ENCODE measurements around the gene MCF2L. TPM values are rescaled to one million over a fixed set of nuclear protein-coding genes. Genes with fewer than 3 reads are reported as not detected.

MCF2L gene
- total and polyA plus RNA-seq, 10 of the 15 experiments (the other 5 are each of a cell fraction or from before 2014, with no cell fraction given): 0.06 to 1.1 (median 0.21) TPM; not detected in 2

DNA sequence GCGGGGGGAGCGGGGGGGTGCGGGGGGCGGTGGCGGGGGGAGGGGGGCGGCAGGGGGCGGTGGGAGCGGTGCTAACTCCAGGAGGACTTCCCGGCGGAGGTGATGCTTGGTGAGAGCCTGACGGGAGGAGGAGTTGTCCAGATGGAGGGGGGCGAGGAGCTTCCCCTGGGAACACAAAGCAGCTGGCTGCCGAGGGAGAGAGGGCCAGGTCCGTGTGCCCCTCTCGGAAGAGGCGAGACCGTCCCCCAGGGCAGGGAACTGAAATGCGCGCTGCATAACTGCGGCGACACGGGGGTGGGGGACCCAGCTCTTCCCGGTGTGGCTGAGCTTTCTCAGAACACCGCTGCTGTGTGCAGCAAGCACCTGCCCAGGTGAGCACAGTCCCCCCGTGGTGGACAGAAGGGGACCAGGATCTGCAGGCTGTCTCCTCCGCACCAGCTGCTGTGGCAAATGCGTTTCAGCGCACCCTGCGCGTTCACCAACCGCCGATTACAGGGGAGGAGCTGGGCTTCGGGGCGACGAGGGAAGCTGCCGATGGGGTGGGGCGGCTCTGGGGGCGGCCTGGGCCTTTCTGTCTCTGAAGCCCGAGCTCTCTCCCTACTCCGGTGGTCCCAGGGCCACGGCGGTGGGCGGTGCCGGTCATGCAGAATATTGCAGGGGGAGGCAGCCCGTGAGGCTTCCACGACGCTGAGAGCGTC lies 81.9 kb downstream of the MCF2L start (continued):
- TF ChIP-seq MEF2A (IDR thresholded peaks at IDR 0.05; ENCODE audit: insufficient read depth, low read depth, low read length): no peak
- no peak for TF ChIP-seq ETV6 (conservative IDR thresholded peaks at IDR 0.05 in 1 of 2, IDR thresholded peaks at IDR 0.05 in 1 of 2; ENCODE audit: borderline replicate concordance in 1 of 2, low read depth in 1 of 2)
- TF ChIP-seq POLR2AphosphoS2 (IDR thresholded peaks at IDR 0.05; ENCODE audit: low read depth, low read length): no peak

- Histone ChIP-seq H4K20me1 (ENCODE audit: control insufficient read depth, insufficient read depth) (no peaks in the 10 kb centered on the region), H3K79me2 (ENCODE audit: control insufficient read depth, insufficient read depth, low read length) (no peaks in the 10 kb centered on the region), H3K36me3 (ENCODE audit: control insufficient read depth in 2 of 2, insufficient read depth in 2 of 2, low read length in 1 of 2) (no peaks in the 10 kb centered on the region), H3K9ac (ENCODE audit: control insufficient read depth, insufficient read depth, low read length) (no peak overlapping the region), H3K27ac (ENCODE audit: control insufficient read depth, insufficient read depth) (no peak overlapping the region), H3K4me3 (no peak overlapping the region), H3K4me2 (ENCODE audit: control insufficient read depth, insufficient read depth) (no peak overlapping the region), H3K27me3 (replicated peaks in 1 of 2; ENCODE audit: control insufficient read depth in 2 of 2, insufficient read depth in 2 of 2, low read length in 1 of 2) (no peaks in the 10 kb centered on the region; a peak in 1 of 4 replicates), H3K9me3 (replicated peaks; ENCODE audit: control insufficient read depth, insufficient read depth, low read length) (no peaks in the 10 kb centered on the region; the same call in 2 of the 3 replicates), H2AFZ (ENCODE audit: control insufficient read depth, low read depth, low read length) (no peak overlapping the region), H3K4me1 (ENCODE audit: control insufficient read depth, insufficient read depth, low read length) (no peaks in the 10 kb centered on the region)
- no peak for FAIRE-seq
- ChIA-PET POLR2A (no interaction called here), SMC1A (ENCODE audit: uncharacterized antibody, unreplicated experiment) (no interaction called here), RAD21 (ENCODE audit: unreplicated experiment) (no interaction called here), CTCF (no interaction called here)
- intact Hi-C loops (cut with micrococcal nuclease; ENCODE audit: unreplicated experiment): no loop called here
- in situ Hi-C loops (cut with MboI): no loop called here
- no peak for DNase-seq (ENCODE audit: low read depth, low spot score)
- BruUV-seq (replicated peaks): no TSS peak
- WGBS (ENCODE audit: insufficient coverage, insufficient replicate concordance, low lambda C conversion rate, missing lambda C conversion rate): 41% methylated on average over 14 of the region's 14 CpGs
- ATAC-seq: no peak
- TF ChIP-seq, protein P1, sequence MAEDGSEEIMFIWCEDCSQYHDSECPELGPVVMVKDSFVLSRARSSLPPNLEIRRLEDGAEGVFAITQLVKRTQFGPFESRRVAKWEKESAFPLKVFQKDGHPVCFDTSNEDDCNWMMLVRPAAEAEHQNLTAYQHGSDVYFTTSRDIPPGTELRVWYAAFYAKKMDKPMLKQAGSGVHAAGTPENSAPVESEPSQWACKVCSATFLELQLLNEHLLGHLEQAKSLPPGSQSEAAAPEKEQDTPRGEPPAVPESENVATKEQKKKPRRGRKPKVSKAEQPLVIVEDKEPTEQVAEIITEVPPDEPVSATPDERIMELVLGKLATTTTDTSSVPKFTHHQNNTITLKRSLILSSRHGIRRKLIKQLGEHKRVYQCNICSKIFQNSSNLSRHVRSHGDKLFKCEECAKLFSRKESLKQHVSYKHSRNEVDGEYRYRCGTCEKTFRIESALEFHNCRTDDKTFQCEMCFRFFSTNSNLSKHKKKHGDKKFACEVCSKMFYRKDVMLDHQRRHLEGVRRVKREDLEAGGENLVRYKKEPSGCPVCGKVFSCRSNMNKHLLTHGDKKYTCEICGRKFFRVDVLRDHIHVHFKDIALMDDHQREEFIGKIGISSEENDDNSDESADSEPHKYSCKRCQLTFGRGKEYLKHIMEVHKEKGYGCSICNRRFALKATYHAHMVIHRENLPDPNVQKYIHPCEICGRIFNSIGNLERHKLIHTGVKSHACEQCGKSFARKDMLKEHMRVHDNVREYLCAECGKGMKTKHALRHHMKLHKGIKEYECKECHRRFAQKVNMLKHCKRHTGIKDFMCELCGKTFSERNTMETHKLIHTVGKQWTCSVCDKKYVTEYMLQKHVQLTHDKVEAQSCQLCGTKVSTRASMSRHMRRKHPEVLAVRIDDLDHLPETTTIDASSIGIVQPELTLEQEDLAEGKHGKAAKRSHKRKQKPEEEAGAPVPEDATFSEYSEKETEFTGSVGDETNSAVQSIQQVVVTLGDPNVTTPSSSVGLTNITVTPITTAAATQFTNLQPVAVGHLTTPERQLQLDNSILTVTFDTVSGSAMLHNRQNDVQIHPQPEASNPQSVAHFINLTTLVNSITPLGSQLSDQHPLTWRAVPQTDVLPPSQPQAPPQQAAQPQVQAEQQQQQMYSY (CRISPR knock-in tag; IDR thresholded peaks at IDR 0.05): no peak
- TF ChIP-seq YBX1 (IDR thresholded peaks at IDR 0.05) (no peak), CHD1 (IDR thresholded peaks at IDR 0.05; ENCODE audit: low read depth, low read length) (no peak), SKIL (IDR thresholded peaks at IDR 0.05; ENCODE audit: low read depth, poor library complexity, severe bottlenecking) (no peak), SIN3A (IDR thresholded peaks at IDR 0.05; ENCODE audit: low read depth, low read length) (no peak), CBFB (IDR thresholded peaks at IDR 0.05; ENCODE audit: low read depth) (no peak)
- TF ChIP-seq, protein P2, sequence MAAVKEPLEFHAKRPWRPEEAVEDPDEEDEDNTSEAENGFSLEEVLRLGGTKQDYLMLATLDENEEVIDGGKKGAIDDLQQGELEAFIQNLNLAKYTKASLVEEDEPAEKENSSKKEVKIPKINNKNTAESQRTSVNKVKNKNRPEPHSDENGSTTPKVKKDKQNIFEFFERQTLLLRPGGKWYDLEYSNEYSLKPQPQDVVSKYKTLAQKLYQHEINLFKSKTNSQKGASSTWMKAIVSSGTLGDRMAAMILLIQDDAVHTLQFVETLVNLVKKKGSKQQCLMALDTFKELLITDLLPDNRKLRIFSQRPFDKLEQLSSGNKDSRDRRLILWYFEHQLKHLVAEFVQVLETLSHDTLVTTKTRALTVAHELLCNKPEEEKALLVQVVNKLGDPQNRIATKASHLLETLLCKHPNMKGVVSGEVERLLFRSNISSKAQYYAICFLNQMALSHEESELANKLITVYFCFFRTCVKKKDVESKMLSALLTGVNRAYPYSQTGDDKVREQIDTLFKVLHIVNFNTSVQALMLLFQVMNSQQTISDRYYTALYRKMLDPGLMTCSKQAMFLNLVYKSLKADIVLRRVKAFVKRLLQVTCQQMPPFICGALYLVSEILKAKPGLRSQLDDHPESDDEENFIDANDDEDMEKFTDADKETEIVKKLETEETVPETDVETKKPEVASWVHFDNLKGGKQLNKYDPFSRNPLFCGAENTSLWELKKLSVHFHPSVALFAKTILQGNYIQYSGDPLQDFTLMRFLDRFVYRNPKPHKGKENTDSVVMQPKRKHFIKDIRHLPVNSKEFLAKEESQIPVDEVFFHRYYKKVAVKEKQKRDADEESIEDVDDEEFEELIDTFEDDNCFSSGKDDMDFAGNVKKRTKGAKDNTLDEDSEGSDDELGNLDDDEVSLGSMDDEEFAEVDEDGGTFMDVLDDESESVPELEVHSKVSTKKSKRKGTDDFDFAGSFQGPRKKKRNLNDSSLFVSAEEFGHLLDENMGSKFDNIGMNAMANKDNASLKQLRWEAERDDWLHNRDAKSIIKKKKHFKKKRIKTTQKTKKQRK (IDR thresholded peaks at IDR 0.05; ENCODE audit: low read depth, low read length): no peak
- TF ChIP-seq, protein P3, sequence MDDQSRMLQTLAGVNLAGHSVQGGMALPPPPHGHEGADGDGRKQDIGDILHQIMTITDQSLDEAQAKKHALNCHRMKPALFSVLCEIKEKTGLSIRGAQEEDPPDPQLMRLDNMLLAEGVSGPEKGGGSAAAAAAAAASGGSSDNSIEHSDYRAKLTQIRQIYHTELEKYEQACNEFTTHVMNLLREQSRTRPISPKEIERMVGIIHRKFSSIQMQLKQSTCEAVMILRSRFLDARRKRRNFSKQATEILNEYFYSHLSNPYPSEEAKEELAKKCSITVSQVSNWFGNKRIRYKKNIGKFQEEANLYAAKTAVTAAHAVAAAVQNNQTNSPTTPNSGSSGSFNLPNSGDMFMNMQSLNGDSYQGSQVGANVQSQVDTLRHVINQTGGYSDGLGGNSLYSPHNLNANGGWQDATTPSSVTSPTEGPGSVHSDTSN (IDR thresholded peaks at IDR 0.05; ENCODE audit: insufficient replicate concordance, low read depth, low read length): no peak
These were observed 82.6 kb downstream of the MCF2L start for GRCh38 chr13:113051641-113052040.
